BLaER1 treated with 17β-estradiol and CSF1 and Interleukin-3, amounts not matched to agents 10 nM and 100 nM (cell line): Measurements from ENCODE around the gene SLC25A26.

Experiments
- H3K27ac ChIP-seq, 11 experiments: shearing (Covaris generic); formaldehyde crosslinking; 2 replicates each; pipeline ENCODE4 v1.8.1; 2022
- H3K27me3 ChIP-seq, 11 experiments: shearing (Covaris generic); formaldehyde crosslinking; 2 replicates each; pipeline ENCODE4 v1.8.1; 2022
- H3K36me3 ChIP-seq, 11 experiments: shearing (Covaris generic); formaldehyde crosslinking; 2 replicates each; pipeline ENCODE4 v1.8.1; 2022
- H3K4me1 ChIP-seq, 10 experiments: shearing (Covaris generic); formaldehyde crosslinking; 2 replicates each; pipeline ENCODE4 v1.8.1; 2022
- H3K4me2 ChIP-seq, 11 experiments: shearing (Covaris generic); formaldehyde crosslinking; 2 replicates each; pipeline ENCODE4 v1.8.1; 2022
- H3K4me3 ChIP-seq, 10 experiments: shearing (Covaris generic); formaldehyde crosslinking; 2 replicates each; pipeline ENCODE4 v1.8.1; 2022
- H3K9ac ChIP-seq, 11 experiments: shearing (Covaris generic); formaldehyde crosslinking; 2 replicates each; pipeline ENCODE4 v1.8.1; 2022
- H3K9me3 ChIP-seq, 11 experiments: shearing (Covaris generic); formaldehyde crosslinking; replicated peaks in 1 of 11; 2 replicates each; pipeline ENCODE4 v1.8.1; 2022
- H4K20me1 ChIP-seq, 11 experiments: shearing (Covaris generic); formaldehyde crosslinking; 2 replicates each; pipeline ENCODE4 v1.8.1; 2022
- Cebpa-rat ChIP-seq, 11 experiments: shearing (Covaris generic); IDR thresholded peaks; 2 replicates each; pipeline ENCODE4 v1.8.1; 2022

Gene SLC25A26

GRCh38 chr3:66383998-66384745 lies 163.4 kb downstream of the SLC25A26 start:
- H3K9me3 ChIP-seq, result peaks cover 0 to 16% (median 12%) of the 10 kb centered on the region in 11 experiments; a peak in 14 of 22 replicates
- no peak overlapping the region for H3K9ac ChIP-seq
- peaks cover 20 to 45% (median 36%) of the 10 kb centered on the region in 10 experiments for H3K4me1 ChIP-seq
- H3K4me2 ChIP-seq, result no peak overlapping the region
- H3K27me3 ChIP-seq, result no peaks in the 10 kb centered on the region
- H3K4me3 ChIP-seq, result no peak overlapping the region
- peaks cover 60 to 88% (median 79%) of the 10 kb centered on the region in 11 experiments for H3K36me3 ChIP-seq
- no peak for TF ChIP-seq Cebpa-rat (IDR thresholded peaks at IDR 0.05)
- no peak overlapping the region for H3K27ac ChIP-seq
- peaks cover 0 to 84% (median 59%) of the 10 kb centered on the region in 11 experiments; a peak in 18 of 22 replicates for H4K20me1 ChIP-seq

DNA sequence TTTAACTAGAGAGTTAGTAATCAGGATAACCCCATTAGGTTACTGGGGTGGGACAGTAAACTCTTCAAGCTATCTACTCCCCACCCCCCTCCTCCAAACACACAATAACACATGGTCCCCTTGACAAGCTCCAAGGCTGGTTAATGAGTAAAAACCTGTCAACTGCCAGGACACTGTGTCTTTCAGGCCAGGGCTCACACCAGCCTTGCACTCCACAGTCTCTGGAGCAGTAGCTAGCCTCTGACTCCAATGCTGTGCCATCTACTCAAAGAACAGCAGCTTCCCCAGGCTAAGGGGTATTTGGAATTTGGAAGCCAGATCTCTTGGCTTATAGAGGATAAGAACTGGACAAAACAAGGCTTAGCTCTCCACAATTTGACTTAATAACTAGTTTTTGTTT lies 164.3 kb downstream of the SLC25A26 start:
- H3K9me3 ChIP-seq, result peaks cover 0 to 16% (median 12%) of the 10 kb centered on the region in 11 experiments; a peak in 14 of 22 replicates
- no peak overlapping the region for H3K9ac ChIP-seq
- H3K4me3 ChIP-seq, result no peak overlapping the region
- peak overlapping the region in 3 of 11 experiments; percentile 88 to 97 (median 93); a peak in 6 of 22 replicates for H3K4me2 ChIP-seq
- H3K4me1 ChIP-seq, result peaks cover 25 to 54% (median 43%) of the 10 kb centered on the region in 10 experiments
- peaks cover 51 to 79% (median 70%) of the 10 kb centered on the region in 11 experiments for H3K36me3 ChIP-seq
- H3K27me3 ChIP-seq, result no peaks in the 10 kb centered on the region
- peaks cover 0 to 76% (median 55%) of the 10 kb centered on the region in 11 experiments; a peak in 18 of 22 replicates for H4K20me1 ChIP-seq
- H3K27ac ChIP-seq, result peak overlapping the region in 2 of 11 experiments; percentile 69 to 75; a peak in 1 of 22 replicates
- TF ChIP-seq Cebpa-rat (IDR thresholded peaks at IDR 0.05), result no peak

DNA sequence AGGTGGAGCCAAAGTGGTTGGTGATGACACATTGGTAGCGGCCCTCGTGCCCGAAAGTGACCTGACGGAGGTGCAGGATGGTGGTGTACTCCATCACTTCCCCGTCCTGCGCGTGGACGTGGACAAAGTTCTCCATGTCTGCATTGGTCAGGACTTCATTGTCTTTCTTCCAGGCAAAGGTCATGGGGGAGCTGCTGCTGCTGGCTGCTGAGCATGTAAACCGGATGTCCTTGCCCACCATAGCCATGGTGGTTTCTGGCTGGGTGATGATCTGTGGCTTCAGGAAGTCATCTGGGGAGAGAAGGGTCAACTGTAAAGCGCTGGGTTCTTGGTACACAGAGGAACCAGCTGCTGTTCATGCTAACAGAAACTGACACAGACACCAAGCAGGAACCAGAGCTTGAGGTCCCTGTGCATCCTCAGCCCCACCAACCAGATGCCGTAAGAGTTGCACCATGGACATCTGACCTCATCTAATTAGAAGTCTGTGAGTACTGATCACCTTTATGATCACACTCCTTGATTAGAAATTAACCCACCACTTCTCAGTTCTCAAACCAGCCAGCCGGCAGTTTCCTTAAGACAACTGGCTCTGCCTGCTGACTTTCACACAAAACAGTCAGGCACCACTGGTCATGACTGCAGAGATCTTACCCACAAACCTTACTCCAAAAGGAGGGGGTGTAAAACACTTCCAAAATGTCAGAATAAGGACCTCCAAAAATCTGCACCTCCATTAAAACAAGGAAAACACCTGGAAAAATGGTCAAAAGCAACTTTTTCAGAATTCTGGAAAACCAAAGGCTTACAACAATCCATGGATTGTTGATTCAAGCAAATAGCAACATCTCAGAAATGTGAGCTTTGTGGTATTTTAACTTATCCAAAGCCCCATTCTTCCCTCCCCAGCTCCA lies 165.5 kb downstream of the SLC25A26 start:
- TF ChIP-seq Cebpa-rat (IDR thresholded peaks at IDR 0.05), result 0 out of 22 replicates have a peak, but pooled peaks of 1 of the 11 experiments have one; percentile 17
- peak overlapping the region; percentile 60 to 97 (median 87) for H3K4me2 ChIP-seq
- peaks cover 25 to 66% (median 51%) of the 10 kb centered on the region in 10 experiments for H3K4me1 ChIP-seq
- H3K27ac ChIP-seq, result peak overlapping the region in 9 of 11 experiments; percentile 34 to 75 (median 60); a peak in 16 of 22 replicates
- peak overlapping the region in 8 of 11 experiments; percentile 7 to 70 (median 42); a peak in 10 of 22 replicates for H3K9ac ChIP-seq
- peaks cover 0 to 16% (median 12%) of the 10 kb centered on the region in 11 experiments; a peak in 14 of 22 replicates for H3K9me3 ChIP-seq
- peaks cover 39 to 78% (median 63%) of the 10 kb centered on the region in 11 experiments for H3K36me3 ChIP-seq
- H3K4me3 ChIP-seq, result peak overlapping the region in 4 of 10 experiments; percentile 19 to 44 (median 34); a peak in 6 of 20 replicates
- H4K20me1 ChIP-seq, result peaks cover 0 to 67% (median 48%) of the 10 kb centered on the region in 11 experiments; a peak in 17 of 22 replicates
- no peaks in the 10 kb centered on the region for H3K27me3 ChIP-seq

- Histone ChIP-seq H3K36me3 (peaks cover 31 to 78% (median 63%) of the 10 kb centered on the region in 11 experiments), H3K4me2 (peak overlapping the region; percentile 60 to 97 (median 87)), H3K9me3 (peaks cover 0 to 16% (median 12%) of the 10 kb centered on the region in 11 experiments; a peak in 14 of 22 replicates), H3K9ac (peak overlapping the region in 7 of 11 experiments; percentile 7 to 70 (median 46); a peak in 11 of 22 replicates), H4K20me1 (peaks cover 0 to 59% (median 46%) of the 10 kb centered on the region in 11 experiments; a peak in 16 of 22 replicates), H3K4me3 (peak overlapping the region in 4 of 10 experiments; percentile 19 to 44 (median 34); a peak in 6 of 20 replicates), H3K4me1 (peaks cover 25 to 73% (median 54%) of the 10 kb centered on the region in 10 experiments), H3K27me3 (no peaks in the 10 kb centered on the region), H3K27ac (peak overlapping the region in 9 of 11 experiments; percentile 12 to 75 (median 60); a peak in 16 of 22 replicates)
- no peak for TF ChIP-seq Cebpa-rat (IDR thresholded peaks at IDR 0.05)
Observed at GRCh38 chr3:66386925-66387650, 166.3 kb downstream of the SLC25A26 start.

- peaks cover 45 to 97% (median 83%) of the 10 kb centered on the region in 10 experiments for H3K4me1 ChIP-seq
- H3K9me3 ChIP-seq, result peaks cover 0 to 10% (median 7%) of the 10 kb centered on the region in 11 experiments; a peak in 14 of 22 replicates
- no peak overlapping the region for H3K4me3 ChIP-seq
- no peak overlapping the region for H3K9ac ChIP-seq
- peak overlapping the region in 8 of 11 experiments; percentile 11 to 51 (median 34); a peak in 10 of 22 replicates for H3K4me2 ChIP-seq
- H4K20me1 ChIP-seq, result peaks cover 0 to 54% (median 47%) of the 10 kb centered on the region in 11 experiments; a peak in 16 of 22 replicates
- H3K27ac ChIP-seq, result no peak overlapping the region
- no peak for TF ChIP-seq Cebpa-rat (IDR thresholded peaks at IDR 0.05)
- peaks cover 2 to 68% (median 45%) of the 10 kb centered on the region in 11 experiments for H3K36me3 ChIP-seq
- no peaks in the 10 kb centered on the region for H3K27me3 ChIP-seq
Observed at GRCh38 chr3:66390013-66390412, 169.2 kb downstream of the SLC25A26 start.

- peak overlapping the region in 7 of 11 experiments; percentile 0 to 72 (median 53); a peak in 7 of 22 replicates for H3K27ac ChIP-seq
- 0 out of 22 replicates have a peak, but pooled peaks cover 0 to 4% (median 0%) of the 10 kb centered on the region in 11 experiments for H3K9me3 ChIP-seq
- H3K9ac ChIP-seq, result peak overlapping the region in 2 of 11 experiments; percentile 62 to 63; a peak in 3 of 22 replicates
- peak overlapping the region in 10 of 11 experiments; percentile 60 to 97 (median 85); a peak in 19 of 22 replicates for H3K4me2 ChIP-seq
- H3K4me3 ChIP-seq, result peak overlapping the region in 1 of 10 experiments; percentile 33; a peak in 1 of 20 replicates
- peaks cover 0 to 55% (median 30%) of the 10 kb centered on the region in 11 experiments; a peak in 17 of 22 replicates for H4K20me1 ChIP-seq
- peaks cover 26 to 97% (median 82%) of the 10 kb centered on the region in 10 experiments for H3K4me1 ChIP-seq
- TF ChIP-seq Cebpa-rat (IDR thresholded peaks at IDR 0.05), result no peak
- H3K27me3 ChIP-seq, result no peaks in the 10 kb centered on the region
- H3K36me3 ChIP-seq, result peaks cover 4 to 74% (median 57%) of the 10 kb centered on the region in 11 experiments
Observed at GRCh38 chr3:66392512-66392911, 171.7 kb downstream of the SLC25A26 start.

DNA sequence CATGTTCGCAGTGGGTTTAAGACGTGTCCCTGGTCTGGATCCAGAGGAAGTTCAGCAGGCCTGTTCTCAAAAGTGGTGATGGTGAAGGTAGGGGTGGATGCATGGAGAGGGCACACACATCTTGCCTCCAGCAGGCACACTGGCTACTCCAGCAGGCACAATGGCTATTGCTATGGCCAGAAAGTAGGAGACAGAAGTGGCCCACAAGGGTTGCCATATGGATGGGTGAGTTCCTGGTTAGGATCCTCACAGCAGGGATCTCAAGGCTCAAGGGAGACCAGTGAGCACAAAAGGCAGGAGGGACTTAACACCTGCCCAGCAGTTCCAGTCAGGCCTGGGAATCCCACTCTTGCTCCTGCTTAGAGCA lies 172.1 kb downstream of the SLC25A26 start:
- Histone ChIP-seq H3K27me3 (no peaks in the 10 kb centered on the region), H3K4me2 (peak overlapping the region; percentile 56 to 97 (median 85)), H4K20me1 (peaks cover 0 to 57% (median 33%) of the 10 kb centered on the region in 11 experiments; a peak in 17 of 22 replicates), H3K36me3 (peaks cover 5 to 78% (median 61%) of the 10 kb centered on the region in 11 experiments), H3K4me3 (peak overlapping the region in 5 of 10 experiments; percentile 6 to 34 (median 25); a peak in 5 of 20 replicates), H3K9ac (peak overlapping the region in 7 of 11 experiments; percentile 25 to 63 (median 56); a peak in 12 of 22 replicates), H3K4me1 (peaks cover 25 to 97% (median 82%) of the 10 kb centered on the region in 10 experiments), H3K27ac (peak overlapping the region in 8 of 11 experiments; percentile 0 to 72 (median 47); a peak in 13 of 22 replicates), H3K9me3 (0 out of 22 replicates have a peak, but pooled peaks cover 0 to 4% (median 0%) of the 10 kb centered on the region in 11 experiments)
- TF ChIP-seq Cebpa-rat (IDR thresholded peaks at IDR 0.05), result no peak
